NCI-H345 (cell line): ENCODE results near the gene CDK19.
A peak's percentile ranks its signal among the peaks of the same experiment; 100 is the strongest.

ENCODE experiments used
- DNase-seq: peaks from one replicate; lab custom pipeline; 2025; lab: John Stamatoyannopoulos, UW

CDK19 gene

DNA sequence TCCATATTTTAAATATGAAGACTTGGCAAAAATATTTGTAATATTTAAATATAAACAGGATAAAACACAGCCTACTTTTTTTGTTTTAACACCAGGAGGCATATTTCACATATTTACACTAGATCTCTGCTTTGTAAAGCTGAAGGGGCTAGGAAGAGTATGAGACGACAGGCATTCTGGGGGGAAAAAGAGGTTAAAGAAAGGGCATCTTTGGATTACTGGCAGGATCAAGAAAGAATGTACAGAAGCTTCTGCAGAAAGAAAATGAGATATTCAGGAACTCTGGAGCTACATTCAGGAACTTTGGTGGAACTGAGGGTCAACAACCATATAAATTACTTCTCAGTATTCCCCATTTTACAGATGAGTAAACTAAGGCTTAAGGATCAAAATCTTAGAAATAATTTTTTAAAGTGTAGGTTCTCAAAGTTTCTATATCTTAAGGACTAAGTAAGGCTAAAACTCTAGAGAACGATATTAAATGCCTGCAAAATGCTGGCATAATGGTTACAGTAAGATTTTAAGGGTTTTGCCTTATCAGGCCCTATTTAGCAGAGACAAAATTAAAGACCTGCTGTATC, 156.5 kb downstream of the CDK19 start:
- no peak for DNase-seq

DNA sequence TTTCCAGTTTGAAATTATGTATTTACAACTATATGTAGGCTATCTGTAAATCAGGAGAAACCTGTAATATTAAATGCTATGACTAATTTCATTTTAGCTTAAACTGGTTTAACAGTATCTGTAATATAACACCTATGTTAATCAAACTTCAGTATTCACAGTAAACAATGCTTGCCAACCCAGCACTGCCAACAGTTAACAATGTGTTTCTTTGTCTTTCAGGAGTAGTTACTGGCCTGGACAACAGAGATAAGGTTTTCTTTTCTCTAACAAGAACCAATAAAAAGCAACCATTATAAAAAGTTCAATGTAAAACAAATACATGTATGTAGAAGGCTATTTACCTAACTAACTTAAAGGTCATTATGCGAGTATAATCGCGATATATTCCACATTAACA, 158.8 kb downstream of the CDK19 start:
- DNase-seq: peak; percentile 1

GRCh38 chr6:110655821-110656220, 159.4 kb downstream of the CDK19 start:
- no peak for DNase-seq

GRCh38 chr6:110654096-110654820, 161.0 kb downstream of the CDK19 start:
- no peak for DNase-seq

GRCh38 chr6:110653381-110653780, 161.9 kb downstream of the CDK19 start:
- DNase-seq: no peak

DNA sequence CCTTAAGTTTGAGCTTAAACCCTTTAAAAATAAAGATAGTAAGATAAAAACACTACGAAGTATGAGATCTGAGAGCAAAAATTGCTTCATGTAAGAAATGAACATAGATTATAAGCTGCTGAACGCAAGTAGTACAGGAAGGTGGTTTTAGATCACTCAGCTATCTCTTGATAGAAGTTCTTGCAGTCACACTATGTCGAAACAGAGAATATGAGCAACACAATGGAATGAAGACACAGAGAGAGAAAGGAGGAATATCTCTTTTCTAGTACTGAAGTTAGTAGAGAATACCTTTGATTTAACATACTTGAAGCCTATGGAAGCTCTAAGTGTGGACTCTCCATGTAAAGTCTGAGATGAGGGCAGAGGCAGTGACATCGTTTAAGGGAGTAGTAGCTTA, 162.7 kb downstream of the CDK19 start:
- DNase-seq: no peak

GRCh38 chr6:110650755-110651154, 164.5 kb downstream of the CDK19 start:
- DNase-seq: no peak

DNA sequence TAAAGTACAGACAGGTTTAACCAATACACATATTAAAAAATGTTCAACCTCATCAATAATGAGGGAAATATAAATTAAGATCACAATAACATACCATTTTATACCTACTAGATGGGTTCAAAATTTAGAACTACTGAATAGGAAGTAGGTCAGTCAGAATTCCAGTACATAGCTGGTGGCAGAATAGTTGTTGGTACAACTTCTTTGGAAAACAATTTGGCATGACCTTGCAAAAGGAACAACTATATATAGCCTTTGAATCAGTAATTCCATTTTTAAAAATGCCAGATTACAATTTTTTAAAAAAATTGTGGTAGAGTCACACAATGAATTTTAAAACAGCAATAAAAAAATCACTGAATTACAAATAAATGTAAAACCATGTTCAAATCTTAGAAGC, 165.6 kb downstream of the CDK19 start:
- no peak for DNase-seq

DNA sequence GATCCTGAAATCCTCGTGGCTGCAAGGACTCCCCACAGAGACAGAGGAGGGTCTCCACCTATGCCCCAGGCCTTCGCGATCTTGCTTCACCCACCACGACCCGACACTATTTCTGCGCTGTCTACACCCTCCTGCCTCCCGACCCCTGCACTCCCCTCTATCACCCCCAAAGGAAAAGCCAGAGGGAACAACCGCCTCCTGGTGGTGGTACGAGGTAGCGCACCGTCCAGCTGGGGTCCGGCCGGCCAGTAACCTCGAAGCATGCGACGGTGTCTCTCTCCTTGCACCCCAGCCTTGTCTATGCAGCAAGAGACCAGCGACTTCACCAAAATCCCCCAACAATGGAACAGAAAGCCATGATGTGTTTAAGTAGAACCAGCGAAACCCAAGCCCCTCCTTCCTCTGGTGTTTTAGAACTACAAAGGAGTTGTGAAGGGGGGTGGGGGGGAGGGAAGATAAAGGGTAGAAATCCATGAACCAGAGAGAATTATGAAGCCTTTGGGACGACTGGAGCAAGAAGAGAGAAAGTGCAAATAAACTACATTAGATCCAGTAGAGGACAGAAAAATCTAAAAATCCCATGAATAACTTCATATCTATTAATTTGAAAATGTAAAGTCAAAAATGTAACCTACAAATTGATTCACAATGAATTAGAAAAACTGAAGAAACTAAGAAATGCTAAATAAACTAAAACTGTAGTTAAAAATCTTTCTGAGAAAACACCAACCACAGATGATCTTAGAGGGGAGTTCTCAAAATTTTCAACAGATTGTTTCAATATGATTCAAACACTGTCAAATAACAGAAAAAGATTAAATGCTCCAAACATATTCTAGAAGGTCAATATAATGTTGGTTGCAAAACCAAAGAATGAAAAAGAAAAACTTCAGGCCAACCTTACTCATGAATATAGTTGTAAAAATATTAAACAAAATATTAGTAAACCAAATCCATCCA, 168.0 kb downstream of the CDK19 start:
- no peak for DNase-seq

GRCh38 chr6:110646419-110646698, 168.9 kb downstream of the CDK19 start:
- DNase-seq: no peak

DNA sequence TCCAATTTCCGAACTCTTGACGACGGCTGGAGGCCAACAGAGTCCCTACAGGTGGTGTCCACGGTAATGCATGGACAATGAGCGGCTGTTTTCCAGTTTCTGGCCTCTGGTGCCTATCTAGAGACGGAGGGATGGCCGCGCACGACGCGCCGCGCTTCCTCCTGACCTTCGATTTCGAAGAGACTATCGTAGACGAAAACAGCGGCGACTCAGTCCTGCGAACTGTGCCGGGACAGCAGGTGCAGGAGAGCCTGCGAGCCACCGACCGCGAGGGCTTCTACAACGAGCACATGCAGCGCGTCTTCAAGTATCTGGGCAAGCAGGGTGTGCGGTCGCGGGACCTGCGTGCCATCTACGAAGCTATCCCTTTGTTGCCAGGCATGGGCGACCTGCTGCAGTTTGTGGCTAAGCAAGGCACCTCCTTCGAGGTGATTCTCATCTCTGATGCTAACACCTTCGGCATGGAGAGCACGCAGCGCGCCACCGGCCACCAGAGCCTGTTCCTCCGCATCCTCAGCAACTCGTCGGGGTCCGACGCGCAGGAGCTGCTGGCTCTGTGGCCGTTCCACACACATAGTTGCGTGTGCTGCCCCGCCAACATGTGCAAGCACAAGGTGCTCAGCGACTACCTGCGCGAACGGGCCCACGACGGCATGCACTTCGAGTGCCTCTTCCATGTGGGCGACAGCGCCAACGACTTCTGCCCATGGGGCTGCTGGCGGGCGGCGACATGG, 169.4 kb downstream of the CDK19 start:
- DNase-seq: no peak

- no peak for DNase-seq
Observed at GRCh38 chr6:110643175-110643574, 172.1 kb downstream of the CDK19 start.

DNA sequence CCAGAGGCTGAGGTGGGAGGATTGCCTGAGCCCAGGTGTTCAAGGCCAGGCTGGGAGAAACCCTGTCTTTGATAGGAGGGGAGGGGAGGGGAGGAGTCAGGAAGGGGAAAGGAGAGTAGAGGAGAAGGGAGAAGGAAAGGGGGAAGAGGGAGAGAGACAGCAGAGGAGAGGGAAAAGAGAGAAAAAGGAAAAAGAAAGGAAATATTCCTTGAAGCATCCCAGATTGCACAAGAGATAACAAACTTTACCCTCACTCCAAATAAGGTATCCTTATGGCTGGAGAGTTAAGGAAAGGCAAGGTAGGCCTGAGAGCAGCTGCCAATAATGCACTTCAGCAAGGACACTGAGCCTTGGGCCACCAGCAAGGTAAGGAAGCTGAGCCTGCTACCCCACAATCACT, 172.6 kb downstream of the CDK19 start:
- no peak for DNase-seq

DNA sequence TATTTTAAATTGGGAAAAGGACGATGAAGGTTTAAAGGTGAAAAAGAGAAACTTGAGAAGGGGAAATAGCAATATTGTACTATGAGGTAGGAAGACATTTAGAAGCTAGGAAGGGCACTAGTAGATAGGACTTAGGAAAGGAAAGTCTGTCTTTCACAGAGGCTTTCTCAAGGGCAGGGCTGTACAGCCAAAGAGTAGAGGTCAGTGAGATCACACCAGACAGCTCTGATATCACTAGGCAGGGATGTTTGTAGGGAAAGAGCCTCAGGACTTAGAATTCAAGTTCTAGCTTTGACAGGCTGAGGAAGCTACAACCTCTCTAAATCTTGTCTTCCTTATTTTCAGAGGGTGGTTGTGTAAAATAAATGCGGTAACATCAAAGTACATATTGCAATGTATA, 178.5 kb downstream of the CDK19 start:
- no peak for DNase-seq

GRCh38 chr6:110635096-110635495, 180.2 kb downstream of the CDK19 start:
- no peak for DNase-seq

- no peak for DNase-seq
Observed at GRCh38 chr6:110633731-110634213, 181.5 kb downstream of the CDK19 start.

DNA sequence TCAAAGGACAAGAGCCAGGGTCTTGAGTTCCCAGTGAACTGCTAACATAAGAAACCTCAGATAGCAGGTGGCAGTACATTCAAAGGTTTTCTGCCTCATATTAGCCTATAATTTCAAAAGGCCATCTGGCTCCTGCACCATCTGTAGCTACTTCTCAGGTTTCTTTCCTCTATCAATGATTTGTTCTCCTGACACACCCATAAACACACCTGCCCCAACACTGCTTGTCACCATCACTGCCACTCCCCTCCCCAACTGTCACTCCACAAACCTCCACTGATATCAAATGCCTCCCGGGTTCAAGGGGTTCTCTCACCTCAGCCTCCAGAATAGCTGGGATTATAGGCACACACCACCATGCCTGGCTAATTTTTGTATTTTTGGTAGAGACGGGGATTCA, 186.1 kb downstream of the CDK19 start:
- DNase-seq: peak; percentile 33

DNA sequence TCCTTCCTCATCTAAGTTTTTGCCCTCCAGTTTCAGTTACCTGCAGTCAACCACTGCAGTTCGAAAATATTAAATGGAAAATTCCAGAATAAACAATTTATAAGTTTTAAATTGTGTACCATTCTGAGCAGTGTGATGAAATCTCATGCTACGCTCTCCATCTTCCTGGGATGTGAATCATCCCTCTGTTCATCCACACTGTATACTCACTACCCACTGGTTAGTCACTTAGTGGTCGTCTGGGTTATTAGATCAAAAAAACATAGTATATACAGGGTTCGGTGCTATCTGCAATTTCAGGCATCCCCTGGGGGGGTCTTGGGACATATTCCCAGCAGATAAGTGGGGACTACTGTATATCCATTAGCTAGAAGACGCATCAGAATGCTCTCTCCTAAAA, 186.9 kb downstream of the CDK19 start:
- DNase-seq: no peak

DNA sequence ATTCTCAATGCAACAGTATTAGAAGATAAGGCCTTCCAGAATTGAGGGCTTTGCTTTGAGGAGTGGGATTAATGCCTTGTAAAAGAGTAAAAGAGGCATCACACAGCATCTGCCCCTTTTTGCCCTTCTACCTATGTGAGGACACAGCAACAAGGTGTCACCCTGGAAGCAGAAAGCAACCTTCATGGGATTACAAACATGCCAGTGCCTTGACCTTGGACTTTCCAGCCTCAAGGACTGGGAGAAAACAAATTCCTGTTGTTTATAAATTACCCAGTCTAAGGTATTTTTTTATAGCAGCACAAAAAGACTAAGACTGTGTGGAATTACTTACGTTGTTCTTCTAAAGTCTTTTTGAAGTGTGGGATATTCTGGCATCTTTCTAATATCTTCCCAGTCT, 188.8 kb downstream of the CDK19 start:
- DNase-seq: no peak

GRCh38 chr6:110625883-110626282, 189.4 kb downstream of the CDK19 start:
- no peak for DNase-seq

GRCh38 chr6:110622912-110623578, 192.2 kb downstream of the CDK19 start:
- no peak for DNase-seq

GRCh38 chr6:110621061-110621460, 194.2 kb downstream of the CDK19 start:
- no peak for DNase-seq
